Right atrium auricular region (tissue), 2 donors: ENCODE data around the gene TCF7L2. TPM values are rescaled to one million over a fixed set of nuclear protein-coding genes. Genes with fewer than 3 reads are reported as not detected.
A peak's percentile ranks its signal among the peaks of the same experiment; 100 is the strongest.

Experiments
- DNase-seq: peaks from one replicate; pipeline ENCODE4 v3.0.0-alpha.2; 2019; ENCODE audit warnings: low spot score
- H3K27ac ChIP-seq, 2 donors: fragments of 200-600 bp; sonication (generic); 1 replicate in 1 of 2; 2 replicates in 1 of 2; pipeline ENCODE4 v1.5.1; 2016 to 2019
- H3K27me3 ChIP-seq, 2 donors: fragments of 200-600 bp; sonication (generic); one replicate each; pipeline versions ENCODE4 v1.5.1 to v1.6.0; 2017 to 2019
- H3K36me3 ChIP-seq: fragments of 200-600 bp; sonication (generic); one replicate; pipeline ENCODE4 v1.5.1; 2016
- H3K4me1 ChIP-seq, 2 donors: fragments of 200-600 bp; sonication (generic); one replicate each; pipeline versions ENCODE4 v1.5.1 to v1.6.0; 2017 to 2019
- H3K4me3 ChIP-seq, 2 donors: fragments of 200-600 bp; sonication (generic); 1 replicate in 1 of 2; 2 replicates in 1 of 2; pipeline ENCODE4 v1.5.1; 2017 to 2019; ENCODE audit warnings: mild to moderate bottlenecking in 1 of 2, moderate library complexity in 1 of 2
- H3K9me3 ChIP-seq, 2 donors: fragments of 200-600 bp; sonication (generic); one replicate each; pipeline ENCODE4 v1.5.1; 2019
- total RNA-seq, 2 donors: library from RNA; depleted of rRNA; stranded (reverse); fragments of >200 nt; gene quantifications; one replicate each; pipeline ENCODE4 v1.1.0, GENCODE V29; 2016
- TF ChIP-seq, protein P1 (sequence below), 2 donors: fragments of 200-600 bp; sonication (generic); IDR thresholded peaks; one replicate each; pipeline ENCODE4 v1.5.1; 2019; ENCODE audit warnings: antibody characterized with exemption in 2 of 2

Gene TCF7L2
- total RNA-seq, 2 donors from 2014 or later = 8.5 to 11.3 TPM

DNA sequence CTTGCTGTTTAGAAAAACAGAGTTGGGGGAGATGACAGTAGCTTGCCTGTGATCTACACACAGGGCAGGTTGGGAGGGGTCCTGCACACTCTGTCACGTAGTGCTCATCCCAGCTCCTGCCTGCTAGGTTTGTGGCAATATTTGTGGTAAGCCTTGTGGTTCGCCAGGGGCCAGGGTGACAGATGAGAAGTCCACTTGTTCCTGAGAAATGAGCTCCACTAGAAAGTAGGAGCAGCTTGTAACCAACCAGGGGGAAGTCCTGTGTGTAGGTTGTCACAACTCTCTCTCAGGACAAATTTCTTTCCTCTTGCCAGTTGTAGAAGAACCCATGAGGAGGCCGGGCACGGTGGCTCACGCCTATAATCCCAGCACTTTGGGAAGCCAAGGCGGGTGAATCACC is 147.0 kb downstream of the TCF7L2 start:
- no peaks in the 10 kb centered on the region for H3K36me3 ChIP-seq
- DNase-seq = no peak
- no peak overlapping the region for H3K4me3 ChIP-seq
- no peaks in the 10 kb centered on the region for H3K27me3 ChIP-seq
- TF ChIP-seq, protein P1, sequence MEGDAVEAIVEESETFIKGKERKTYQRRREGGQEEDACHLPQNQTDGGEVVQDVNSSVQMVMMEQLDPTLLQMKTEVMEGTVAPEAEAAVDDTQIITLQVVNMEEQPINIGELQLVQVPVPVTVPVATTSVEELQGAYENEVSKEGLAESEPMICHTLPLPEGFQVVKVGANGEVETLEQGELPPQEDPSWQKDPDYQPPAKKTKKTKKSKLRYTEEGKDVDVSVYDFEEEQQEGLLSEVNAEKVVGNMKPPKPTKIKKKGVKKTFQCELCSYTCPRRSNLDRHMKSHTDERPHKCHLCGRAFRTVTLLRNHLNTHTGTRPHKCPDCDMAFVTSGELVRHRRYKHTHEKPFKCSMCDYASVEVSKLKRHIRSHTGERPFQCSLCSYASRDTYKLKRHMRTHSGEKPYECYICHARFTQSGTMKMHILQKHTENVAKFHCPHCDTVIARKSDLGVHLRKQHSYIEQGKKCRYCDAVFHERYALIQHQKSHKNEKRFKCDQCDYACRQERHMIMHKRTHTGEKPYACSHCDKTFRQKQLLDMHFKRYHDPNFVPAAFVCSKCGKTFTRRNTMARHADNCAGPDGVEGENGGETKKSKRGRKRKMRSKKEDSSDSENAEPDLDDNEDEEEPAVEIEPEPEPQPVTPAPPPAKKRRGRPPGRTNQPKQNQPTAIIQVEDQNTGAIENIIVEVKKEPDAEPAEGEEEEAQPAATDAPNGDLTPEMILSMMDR (IDR thresholded peaks at IDR 0.05) = no peak
- H3K9me3 ChIP-seq = no peaks in the 10 kb centered on the region
- H3K4me1 ChIP-seq = peaks cover 0 to 40% of the 10 kb centered on the region in 2 donors
- peak overlapping the region; percentile 37 to 64 for H3K27ac ChIP-seq

GRCh38 chr10:113099431-113100183 is 149.6 kb downstream of the TCF7L2 start:
- no peak overlapping the region for H3K27ac ChIP-seq
- no peaks in the 10 kb centered on the region for H3K36me3 ChIP-seq
- no peaks in the 10 kb centered on the region for H3K27me3 ChIP-seq
- no peak overlapping the region for H3K4me3 ChIP-seq
- H3K9me3 ChIP-seq = no peaks in the 10 kb centered on the region
- TF ChIP-seq, protein P1 (IDR thresholded peaks at IDR 0.05) = no peak
- no peak for DNase-seq
- peaks cover 0 to 36% of the 10 kb centered on the region in 2 donors for H3K4me1 ChIP-seq

DNA sequence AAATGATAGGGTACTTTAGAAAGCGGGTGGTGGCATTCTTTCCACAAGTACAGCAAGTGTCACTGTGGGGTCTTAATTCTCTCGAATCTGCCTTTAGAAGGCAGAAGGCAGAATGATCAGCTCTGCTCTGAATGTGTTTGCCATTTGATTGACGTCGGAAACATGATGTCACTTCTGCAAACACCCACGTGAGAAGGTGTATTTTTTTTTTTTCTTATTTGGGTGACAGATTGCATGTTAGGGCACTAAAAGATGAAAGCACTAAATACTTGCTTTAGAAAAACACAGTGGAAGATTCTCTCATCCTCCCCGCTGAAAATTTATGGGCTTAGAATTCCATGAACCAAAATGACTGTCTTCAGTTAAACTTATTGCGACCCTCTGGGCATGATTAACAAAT is 150.2 kb downstream of the TCF7L2 start:
- no peaks in the 10 kb centered on the region for H3K27me3 ChIP-seq
- H3K9me3 ChIP-seq = no peaks in the 10 kb centered on the region
- H3K36me3 ChIP-seq = no peaks in the 10 kb centered on the region
- no peak overlapping the region for H3K4me3 ChIP-seq
- DNase-seq = no peak
- TF ChIP-seq, protein P1 (IDR thresholded peaks at IDR 0.05) = no peak
- H3K27ac ChIP-seq = no peak overlapping the region
- peaks cover 0 to 39% of the 10 kb centered on the region in 2 donors for H3K4me1 ChIP-seq

DNA sequence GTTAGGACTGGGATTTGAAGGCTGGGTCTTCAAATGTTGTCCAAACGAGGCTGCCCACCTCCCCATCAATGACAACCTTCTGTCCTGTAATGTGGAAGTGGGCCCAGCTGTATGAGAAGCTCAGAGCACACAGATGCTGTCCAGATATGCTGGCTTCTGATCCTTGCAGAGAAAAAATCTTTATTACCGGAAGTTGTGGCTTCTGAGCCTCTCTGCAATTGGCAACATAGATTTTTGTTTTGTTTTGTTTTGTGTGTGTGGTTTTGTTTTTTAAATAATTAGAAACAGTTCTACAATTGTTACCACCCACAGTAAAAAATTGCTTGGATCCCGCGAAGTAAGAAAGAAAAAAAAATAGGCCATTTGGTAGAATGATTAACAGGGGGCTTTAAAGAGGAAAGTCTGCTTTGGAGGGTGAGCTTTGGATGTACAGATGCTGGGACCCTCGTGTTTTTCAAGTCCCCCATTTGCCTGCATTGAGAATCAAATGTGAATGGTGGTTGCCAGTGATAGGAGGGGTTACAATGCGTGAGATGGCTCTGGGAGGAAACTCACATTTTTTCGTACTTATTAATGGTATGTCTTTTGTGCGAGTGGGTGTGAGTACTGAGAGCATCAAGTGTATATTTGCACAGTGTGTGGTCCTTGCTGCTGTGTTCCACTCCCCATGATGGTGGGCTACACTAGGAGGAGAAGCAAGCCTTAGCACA is 153.2 kb downstream of the TCF7L2 start:
- Histone ChIP-seq H3K36me3 (no peaks in the 10 kb centered on the region), H3K9me3 (no peaks in the 10 kb centered on the region), H3K27ac (no peak overlapping the region), H3K4me3 (no peak overlapping the region), H3K27me3 (no peaks in the 10 kb centered on the region), H3K4me1 (peaks cover 0 to 38% of the 10 kb centered on the region in 2 donors)
- TF ChIP-seq, protein P1 (IDR thresholded peaks at IDR 0.05) = no peak
- no peak for DNase-seq

- Histone ChIP-seq H3K4me1 (peaks cover 0 to 35% of the 10 kb centered on the region in 2 donors), H3K4me3 (no peak overlapping the region), H3K9me3 (no peaks in the 10 kb centered on the region), H3K27me3 (no peaks in the 10 kb centered on the region), H3K27ac (no peak overlapping the region), H3K36me3 (no peaks in the 10 kb centered on the region)
- DNase-seq = no peak
- TF ChIP-seq, protein P1 (IDR thresholded peaks at IDR 0.05) = no peak
Measured at GRCh38 chr10:113104047-113104446, 154.0 kb downstream of the TCF7L2 start.
